CD14-positive monocyte (primary cell): Measurements from ENCODE around the gene DNMT3A. TPM values are rescaled to one million over a fixed set of nuclear protein-coding genes. Genes with fewer than 3 reads are reported as not detected.
A peak's percentile ranks its signal among the peaks of the same experiment; 100 is the strongest.

Source experiments
- DNase-seq, 3 donors: peaks; one replicate each; pipeline ENCODE4 v3.0.0-alpha.2; 2011 to 2022
- H2AFZ ChIP-seq: 2 replicates; pipeline ENCODE4 v1.6.0; 2012; ENCODE audit warnings: mild to moderate bottlenecking, low read depth, low read length, inconsistent platforms; ENCODE audit not compliant: insufficient read depth, poor library complexity, severe bottlenecking
- H3K27ac ChIP-seq, 2 donors: 1 replicate in 1 of 2; 2 replicates in 1 of 2; pipeline ENCODE4 v1.5.1; 2012 to 2013; ENCODE audit warnings: low read length in 2 of 2, control low read depth in 1 of 2, inconsistent platforms in 1 of 2, low read depth in 1 of 2, mild to moderate bottlenecking in 1 of 2
- H3K27me3 ChIP-seq, 2 donors: one replicate each; pipeline versions ENCODE4 v1.6.0 to v1.6.1; 2011 to 2013; ENCODE audit warnings: low read length in 2 of 2; ENCODE audit not compliant: control insufficient read depth in 2 of 2, insufficient read depth in 2 of 2
- H3K36me3 ChIP-seq, 2 donors: replicated peaks in 1 of 2; 1 replicate in 1 of 2; 2 replicates in 1 of 2; pipeline versions ENCODE4 v1.5.1 to v1.6.1; 2012 to 2013; ENCODE audit warnings: low read length in 2 of 2, control low read depth in 1 of 2, inconsistent platforms in 1 of 2, mild to moderate bottlenecking in 1 of 2; ENCODE audit not compliant: insufficient read depth in 2 of 2, control insufficient read depth in 1 of 2
- H3K4me1 ChIP-seq, 2 donors: 1 replicate in 1 of 2; 2 replicates in 1 of 2; pipeline versions ENCODE4 v1.5.1 to v1.6.1; 2012 to 2013; ENCODE audit warnings: low read length in 2 of 2, control low read depth in 1 of 2, inconsistent platforms in 1 of 2, mild to moderate bottlenecking in 1 of 2, moderate library complexity in 1 of 2; ENCODE audit not compliant: insufficient read depth in 2 of 2, control insufficient read depth in 1 of 2
- H3K4me2 ChIP-seq: replicated peaks from 2 replicates; pipeline ENCODE3; 2012; ENCODE audit warnings: low read length, moderate library complexity, mild to moderate bottlenecking; ENCODE audit not compliant: poor library complexity, severe bottlenecking; ENCODE audit errors: extremely low read depth
- H3K4me3 ChIP-seq, 3 experiments: fragments of 200-600 bp in 1 of 3; sonication (generic) in 1 of 3; replicated peaks in 1 of 3; 1 replicate in 2 of 3; 2 replicates in 1 of 3; pipeline ENCODE4 v1.5.1; 2011 to 2013; ENCODE audit warnings: low read length in 3 of 3, mild to moderate bottlenecking in 3 of 3, control low read depth in 2 of 3, low read depth in 2 of 3, inconsistent platforms in 1 of 3, moderate library complexity in 1 of 3
- H3K79me2 ChIP-seq: 2 replicates; pipeline ENCODE4 v1.6.0; 2012; ENCODE audit warnings: mild to moderate bottlenecking, control low read depth, inconsistent platforms, low read length, moderate library complexity; ENCODE audit not compliant: insufficient read depth
- H3K9ac ChIP-seq: 2 replicates; pipeline ENCODE4 v1.6.0; 2017; ENCODE audit warnings: low read length, mild to moderate bottlenecking; ENCODE audit not compliant: insufficient read depth, poor library complexity, severe bottlenecking
- H3K9me3 ChIP-seq, 2 donors: replicated peaks in 1 of 2; 1 replicate in 1 of 2; 2 replicates in 1 of 2; pipeline versions ENCODE4 v1.5.1 to v1.6.1; 2012 to 2013; ENCODE audit warnings: low read length in 2 of 2, control low read depth in 1 of 2; ENCODE audit not compliant: control insufficient read depth in 1 of 2, insufficient read depth in 1 of 2
- H4K20me1 ChIP-seq: 2 replicates; pipeline ENCODE4 v1.6.0; 2012; ENCODE audit warnings: mild to moderate bottlenecking, low read length, control low read depth, moderate library complexity; ENCODE audit not compliant: insufficient read depth
- H3K27ac Mint-ChIP-seq, 7 donors: one replicate each; pipeline ENCODE4 v1.8.0; 2020; ENCODE audit warnings: mild to moderate bottlenecking in 7 of 7, mixed read lengths in 7 of 7, moderate library complexity in 6 of 7, inconsistent platforms in 2 of 7
- H3K27me3 Mint-ChIP-seq, 3 donors: one replicate each; pipeline ENCODE4 v1.8.0; 2021 to 2022; ENCODE audit warnings: low read depth in 3 of 3, mild to moderate bottlenecking in 3 of 3, mixed read lengths in 3 of 3, moderate library complexity in 3 of 3, inconsistent platforms in 1 of 3
- H3K36me3 Mint-ChIP-seq, 2 donors: one replicate each; pipeline ENCODE4 v1.8.0; 2020; ENCODE audit warnings: mixed read lengths in 2 of 2, inconsistent platforms in 1 of 2, mild to moderate bottlenecking in 1 of 2
- H3K4me1 Mint-ChIP-seq: one replicate; pipeline ENCODE4 v1.8.0; 2020; ENCODE audit warnings: mild to moderate bottlenecking, mixed read lengths
- H3K4me3 Mint-ChIP-seq, 2 donors: one replicate each; pipeline ENCODE4 v1.8.0; 2020; ENCODE audit warnings: mild to moderate bottlenecking in 2 of 2, mixed read lengths in 2 of 2, moderate library complexity in 1 of 2
- H3K9me3 Mint-ChIP-seq, 7 donors: one replicate each; pipeline ENCODE4 v1.8.0; 2020 to 2022; ENCODE audit warnings: mixed read lengths in 7 of 7, mild to moderate bottlenecking in 6 of 7, moderate library complexity in 6 of 7, inconsistent platforms in 2 of 7
- WGBS: methylation state at CpG from one replicate; pipeline ENCODE4 v1.1.5; 2013; ENCODE audit warnings: missing lambda C conversion rate; ENCODE audit not compliant: insufficient coverage; 5-methylcytosine and 5-hydroxymethylcytosine counted together
- intact Hi-C, 2 donors: fragments of 100-400 bp; cut with micrococcal nuclease; formaldehyde crosslinking; loops; one replicate each; pipeline versions ENCODE4 v1.15.0 to v1.15.1; 2023
- polyA plus RNA-seq, 3 donors: library from polyadenylated mRNA; depleted of rRNA in 1 of 3; unstranded in 2 of 3; stranded (reverse) in 1 of 3; fragments of 300-500 nt in 2 of 3; fragments of >200 nt in 1 of 3; fragmentation: Illumina TruSeq in 2 of 3; gene quantifications; 1 replicate in 2 of 3; 2 replicates in 1 of 3; pipeline ENCODE4 v1.2.3, GENCODE V29; 2012 to 2021
- TF ChIP-seq, protein P1 (sequence below): fragments of 200-600 bp; IDR thresholded peaks from one replicate; pipeline ENCODE4 v1.8.0; 2022; ENCODE audit warnings: antibody characterized with exemption, mild to moderate bottlenecking

Gene DNMT3A
- polyA plus RNA-seq, 3 donors: 1.7 to 7.9 (median 2.7) TPM

DNA sequence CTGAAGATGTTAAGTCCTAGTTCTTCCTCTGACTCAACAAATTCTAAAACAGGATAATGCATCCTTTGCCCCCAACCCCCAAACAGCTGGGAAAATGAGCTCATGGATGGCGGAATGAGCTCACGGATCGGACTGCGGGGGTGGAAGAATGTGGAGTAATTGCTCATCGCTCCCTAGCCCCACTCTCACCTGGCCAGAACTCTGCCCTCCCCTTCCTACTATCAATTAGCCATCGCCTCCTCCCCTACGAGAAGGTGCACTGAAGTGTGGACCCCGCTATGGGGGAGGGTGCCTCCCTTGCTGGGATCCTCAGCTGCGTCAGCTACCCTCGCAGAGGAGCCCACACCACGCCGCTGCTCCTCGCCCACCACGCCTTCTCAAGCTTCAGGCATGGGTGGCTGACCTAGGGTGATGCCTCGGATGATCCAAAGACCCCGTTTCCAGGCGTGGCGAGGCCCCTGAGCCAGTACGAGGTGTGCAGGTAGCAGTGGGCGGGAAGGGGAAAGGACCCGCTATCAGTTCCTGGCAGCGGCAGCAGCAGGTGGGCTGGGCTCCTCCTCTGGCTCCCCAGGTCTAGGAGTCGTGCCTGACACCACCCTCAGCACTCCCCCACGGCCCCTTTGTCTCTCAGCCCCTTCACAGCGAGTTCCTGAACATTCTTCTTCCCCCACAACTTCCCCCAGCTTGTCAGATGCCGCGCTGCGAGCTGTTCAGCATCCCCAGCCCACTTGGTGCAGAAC is 91.2 kb downstream of the DNMT3A start:
- Histone ChIP-seq H3K36me3 (peaks cover 25 to 38% of the 10 kb centered on the region in 2 donors), H2AFZ (no peak overlapping the region), H3K9me3 (no peaks in the 10 kb centered on the region), H3K4me2 (no peak overlapping the region), H3K9ac (no peak overlapping the region), H3K4me3 (no peak overlapping the region), H3K4me1 (peaks cover 16 to 18% of the 10 kb centered on the region in 2 donors), H3K27me3 (peaks cover 0 to 2% of the 10 kb centered on the region in 2 donors), H3K79me2 (no peaks in the 10 kb centered on the region), H3K27ac (no peak overlapping the region), H4K20me1 (no peaks in the 10 kb centered on the region)
- H3K4me1 Mint-ChIP-seq: peaks cover 16% of the 10 kb centered on the region
- peak overlapping the region; percentile 18 to 56 for H3K4me3 Mint-ChIP-seq
- peaks cover 0 to 17% (median 11%) of the 10 kb centered on the region in 3 donors for H3K27me3 Mint-ChIP-seq
- DNase-seq: no peak
- peak overlapping the region in 2 of 7 donors; percentile 64 to 77 for H3K27ac Mint-ChIP-seq
- H3K9me3 Mint-ChIP-seq: peaks cover 0 to 2% (median 0%) of the 10 kb centered on the region in 7 donors
- 40% methylated on average over 8 of the region's 28 CpGs for WGBS
- TF ChIP-seq, protein P1, sequence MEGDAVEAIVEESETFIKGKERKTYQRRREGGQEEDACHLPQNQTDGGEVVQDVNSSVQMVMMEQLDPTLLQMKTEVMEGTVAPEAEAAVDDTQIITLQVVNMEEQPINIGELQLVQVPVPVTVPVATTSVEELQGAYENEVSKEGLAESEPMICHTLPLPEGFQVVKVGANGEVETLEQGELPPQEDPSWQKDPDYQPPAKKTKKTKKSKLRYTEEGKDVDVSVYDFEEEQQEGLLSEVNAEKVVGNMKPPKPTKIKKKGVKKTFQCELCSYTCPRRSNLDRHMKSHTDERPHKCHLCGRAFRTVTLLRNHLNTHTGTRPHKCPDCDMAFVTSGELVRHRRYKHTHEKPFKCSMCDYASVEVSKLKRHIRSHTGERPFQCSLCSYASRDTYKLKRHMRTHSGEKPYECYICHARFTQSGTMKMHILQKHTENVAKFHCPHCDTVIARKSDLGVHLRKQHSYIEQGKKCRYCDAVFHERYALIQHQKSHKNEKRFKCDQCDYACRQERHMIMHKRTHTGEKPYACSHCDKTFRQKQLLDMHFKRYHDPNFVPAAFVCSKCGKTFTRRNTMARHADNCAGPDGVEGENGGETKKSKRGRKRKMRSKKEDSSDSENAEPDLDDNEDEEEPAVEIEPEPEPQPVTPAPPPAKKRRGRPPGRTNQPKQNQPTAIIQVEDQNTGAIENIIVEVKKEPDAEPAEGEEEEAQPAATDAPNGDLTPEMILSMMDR: no peak
- intact Hi-C loops: no loop called here
- H3K36me3 Mint-ChIP-seq: peaks cover 47 to 54% of the 10 kb centered on the region in 2 donors

DNA sequence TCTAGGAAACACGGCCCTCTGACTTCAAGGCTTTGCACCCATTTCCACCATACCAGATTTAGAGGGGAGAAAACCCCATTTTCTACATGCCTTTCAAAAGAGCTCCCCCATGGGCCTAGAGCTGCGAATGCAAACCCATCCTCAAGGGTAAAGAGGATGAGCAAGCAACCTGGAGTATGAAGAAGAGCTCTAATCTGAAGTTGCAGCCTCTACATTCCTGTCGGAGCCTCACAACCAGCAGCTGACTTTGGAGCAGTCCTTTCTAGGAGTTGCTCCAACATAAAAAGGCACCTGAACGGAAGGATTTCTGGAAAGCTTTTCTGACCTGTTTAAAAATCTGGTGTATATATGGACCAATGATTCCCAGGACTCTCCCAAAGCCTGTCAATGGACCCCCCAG is 91.9 kb downstream of the DNMT3A start:
- Histone ChIP-seq H3K9me3 (no peaks in the 10 kb centered on the region), H3K27me3 (peaks cover 0 to 2% of the 10 kb centered on the region in 2 donors), H3K4me2 (no peak overlapping the region), H3K9ac (no peak overlapping the region), H3K79me2 (no peaks in the 10 kb centered on the region), H3K36me3 (peaks cover 32 to 38% of the 10 kb centered on the region in 2 donors), H3K4me1 (peaks cover 16 to 18% of the 10 kb centered on the region in 2 donors), H4K20me1 (no peaks in the 10 kb centered on the region), H3K27ac (no peak overlapping the region), H3K4me3 (no peak overlapping the region), H2AFZ (no peak overlapping the region)
- WGBS: 100% methylated on average over 1 of the region's 4 CpGs
- Mint-ChIP-seq H3K36me3 (peaks cover 47 to 54% of the 10 kb centered on the region in 2 donors), H3K4me3 (peak overlapping the region in 1 of 2 donors; percentile 45), H3K4me1 (peaks cover 16% of the 10 kb centered on the region), H3K27me3 (peaks cover 0 to 19% (median 11%) of the 10 kb centered on the region in 3 donors), H3K9me3 (peaks cover 0 to 2% (median 0%) of the 10 kb centered on the region in 7 donors), H3K27ac (peak overlapping the region in 1 of 7 donors; percentile 58)
- intact Hi-C loops: no loop called here
- TF ChIP-seq, protein P1: no peak
- no peak for DNase-seq
